CD4-positive, alpha-beta T cell (primary cell): ENCODE measurements around the gene PRDM7. TPM values are rescaled to one million over a fixed set of nuclear protein-coding genes. Genes with fewer than 3 reads are reported as not detected.
A peak's percentile ranks its signal among the peaks of the same experiment; 100 is the strongest.

Experiments
- ATAC-seq: fragments of 200-7000 bp; cut with Tn5 transposase; one replicate; pipeline ENCODE4 v1.10.0; 2022; ENCODE audit warnings: mild to moderate bottlenecking; ENCODE audit not compliant: poor library complexity
- CTCF ChIA-PET: fragments of 350-600 bp; sonication (Branson Sonifier 250); formaldehyde crosslinking; loops from one replicate; lab custom pipeline; 2021; ENCODE audit warnings: antibody characterized with exemption, inconsistent platforms; lab: Charles Lee
- POLR2A ChIA-PET: fragments of 350-600 bp; sonication (Branson Sonifier 250); formaldehyde crosslinking; loops from one replicate; lab custom pipeline; 2021; ENCODE audit warnings: antibody characterized with exemption, inconsistent platforms; lab: Charles Lee
- DNase-seq, 14 experiments: peaks; one replicate each; pipeline ENCODE4 v3.0.0-alpha.2; 2013 to 2020; ENCODE audit warnings: mixed read lengths in 2 of 14
- H3K27ac ChIP-seq, 2 donors: one replicate each; pipeline versions ENCODE4 v1.5.1 to v1.7.0; 2013; ENCODE audit warnings: low read length in 2 of 2, low read depth in 1 of 2, mild to moderate bottlenecking in 1 of 2
- H3K27me3 ChIP-seq, 2 experiments: 1 replicate in 1 of 2; 2 replicates in 1 of 2; pipeline versions ENCODE4 v1.6.1 to v1.7.0; 2013; ENCODE audit warnings: low read length in 2 of 2, control low read depth in 1 of 2, mild to moderate bottlenecking in 1 of 2, moderate library complexity in 1 of 2; ENCODE audit not compliant: insufficient read depth in 2 of 2, control insufficient read depth in 1 of 2
- H3K36me3 ChIP-seq: one replicate; pipeline ENCODE4 v1.6.1; 2013; ENCODE audit warnings: low read length, control low read depth; ENCODE audit not compliant: insufficient read depth
- H3K4me1 ChIP-seq: one replicate; pipeline ENCODE4 v1.6.1; 2013; ENCODE audit warnings: low read length, control low read depth; ENCODE audit not compliant: insufficient read depth
- H3K4me3 ChIP-seq: one replicate; pipeline ENCODE4 v1.5.1; 2013; ENCODE audit warnings: mild to moderate bottlenecking, low read length, moderate library complexity
- H3K9me3 ChIP-seq, 2 experiments: 1 replicate in 1 of 2; 2 replicates in 1 of 2; pipeline versions ENCODE4 v1.6.1 to v1.7.0; 2013; ENCODE audit warnings: low read length in 2 of 2, mild to moderate bottlenecking in 2 of 2, control low read depth in 1 of 2, moderate library complexity in 1 of 2; ENCODE audit not compliant: control insufficient read depth in 1 of 2, insufficient read depth in 1 of 2
- H3K27ac Mint-ChIP-seq: one replicate; pipeline ENCODE4 v1.8.0; 2020; ENCODE audit warnings: mixed read lengths
- H3K27me3 Mint-ChIP-seq: one replicate; pipeline ENCODE4 v1.8.0; 2021; ENCODE audit warnings: mixed read lengths
- H3K36me3 Mint-ChIP-seq: one replicate; pipeline ENCODE4 v1.8.0; 2021; ENCODE audit warnings: low read depth, mixed read lengths
- H3K4me1 Mint-ChIP-seq: one replicate; pipeline ENCODE4 v1.8.0; 2021; ENCODE audit warnings: low read depth, mixed read lengths
- H3K4me3 Mint-ChIP-seq: one replicate; pipeline ENCODE4 v1.8.0; 2020; ENCODE audit warnings: mild to moderate bottlenecking, mixed read lengths
- H3K9me3 Mint-ChIP-seq: one replicate; pipeline ENCODE4 v1.8.0; 2020; ENCODE audit warnings: mixed read lengths
- intact Hi-C, 2 experiments: fragments of 100-400 bp; cut with DNase I in 1 of 2; cut with micrococcal nuclease in 1 of 2; formaldehyde crosslinking; loops; one replicate each; pipeline versions ENCODE4 v1.15.1 to v1.9.0; 2023 to 2025; cut with DNase I, micrococcal nuclease
- total RNA-seq, 174 experiments: library from RNA in 2 of 174; stranded (reverse) in 2 of 174; gene quantifications; one replicate each; pipeline ENCODE4 v1.2.3 and lab custom pipeline; 2021 to 2026
- TF ChIP-seq, protein P1 (sequence below): fragments of 200-600 bp; IDR thresholded peaks from one replicate; pipeline ENCODE4 v1.8.0; 2022; ENCODE audit warnings: antibody characterized with exemption, mild to moderate bottlenecking

PRDM7 gene
- total RNA-seq, 2 experiments from 2014 or later, result not detected

DNA sequence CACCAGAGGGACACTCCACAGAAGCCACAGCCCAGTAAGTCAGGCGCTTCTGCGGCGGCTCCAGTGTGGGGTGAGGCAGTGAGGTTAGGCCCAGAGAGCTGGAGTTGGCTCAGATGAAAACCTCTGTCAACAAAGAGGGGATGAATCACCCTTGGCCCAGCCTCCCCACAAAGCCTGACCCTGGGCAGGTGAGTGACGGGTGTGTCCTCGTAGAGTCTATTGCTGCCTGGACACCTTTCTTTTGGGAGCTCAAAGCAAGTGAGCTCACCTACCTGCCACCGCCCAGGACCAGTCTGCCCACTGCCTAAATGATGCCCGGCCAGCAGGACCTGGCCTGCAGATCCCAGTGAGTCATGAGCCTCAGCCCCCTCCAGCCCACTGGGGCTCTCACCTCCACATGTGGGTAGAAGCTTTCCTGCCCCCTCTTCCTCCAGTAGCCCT is 33.0 kb downstream of the PRDM7 start:
- Mint-ChIP-seq H3K9me3 (no peaks in the 10 kb centered on the region), H3K4me1 (peaks cover 17% of the 10 kb centered on the region), H3K4me3 (no peak overlapping the region), H3K27me3 (peaks cover 16% of the 10 kb centered on the region), H3K36me3 (peaks cover 10% of the 10 kb centered on the region), H3K27ac (no peak overlapping the region)
- TF ChIP-seq, protein P1, sequence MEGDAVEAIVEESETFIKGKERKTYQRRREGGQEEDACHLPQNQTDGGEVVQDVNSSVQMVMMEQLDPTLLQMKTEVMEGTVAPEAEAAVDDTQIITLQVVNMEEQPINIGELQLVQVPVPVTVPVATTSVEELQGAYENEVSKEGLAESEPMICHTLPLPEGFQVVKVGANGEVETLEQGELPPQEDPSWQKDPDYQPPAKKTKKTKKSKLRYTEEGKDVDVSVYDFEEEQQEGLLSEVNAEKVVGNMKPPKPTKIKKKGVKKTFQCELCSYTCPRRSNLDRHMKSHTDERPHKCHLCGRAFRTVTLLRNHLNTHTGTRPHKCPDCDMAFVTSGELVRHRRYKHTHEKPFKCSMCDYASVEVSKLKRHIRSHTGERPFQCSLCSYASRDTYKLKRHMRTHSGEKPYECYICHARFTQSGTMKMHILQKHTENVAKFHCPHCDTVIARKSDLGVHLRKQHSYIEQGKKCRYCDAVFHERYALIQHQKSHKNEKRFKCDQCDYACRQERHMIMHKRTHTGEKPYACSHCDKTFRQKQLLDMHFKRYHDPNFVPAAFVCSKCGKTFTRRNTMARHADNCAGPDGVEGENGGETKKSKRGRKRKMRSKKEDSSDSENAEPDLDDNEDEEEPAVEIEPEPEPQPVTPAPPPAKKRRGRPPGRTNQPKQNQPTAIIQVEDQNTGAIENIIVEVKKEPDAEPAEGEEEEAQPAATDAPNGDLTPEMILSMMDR, result no peak
- DNase-seq (peak in 1 of 14 experiments; percentile 11), ATAC-seq (no peak)
- H3K4me1 ChIP-seq, result peaks cover 16% of the 10 kb centered on the region
- POLR2A ChIA-PET, result no interaction called here
- H3K27ac ChIP-seq, result no peak overlapping the region
- peaks cover 2% of the 10 kb centered on the region for H3K36me3 ChIP-seq
- H3K27me3 ChIP-seq, result peaks cover 10 to 13% of the 10 kb centered on the region in 2 experiments
- H3K4me3 ChIP-seq, result no peak overlapping the region
- CTCF ChIA-PET, result no interaction called here
- intact Hi-C loops, result no loop called here
- peaks cover 0 to 7% of the 10 kb centered on the region in 2 experiments for H3K9me3 ChIP-seq

DNA sequence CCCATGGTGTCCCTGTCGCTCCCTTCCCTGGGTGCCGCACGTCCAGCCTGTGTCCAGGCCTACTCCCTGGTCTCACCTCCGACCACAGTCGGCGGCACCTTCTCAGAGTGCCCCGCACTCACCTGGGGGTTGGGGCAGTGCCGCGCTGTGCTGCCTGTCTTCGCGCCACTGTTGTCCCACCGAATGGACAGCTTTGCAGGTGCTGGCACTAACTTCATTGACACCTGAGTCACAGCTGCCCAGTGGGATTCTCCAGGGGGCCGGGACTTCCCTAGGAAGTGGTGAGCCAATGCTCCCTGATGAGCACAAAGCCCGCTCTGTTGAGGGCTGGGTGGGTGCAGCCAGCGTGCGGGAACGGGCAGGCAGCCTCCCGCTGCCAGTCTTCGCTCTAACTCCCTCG is 33.6 kb downstream of the PRDM7 start:
- no peak for ATAC-seq
- H3K27ac Mint-ChIP-seq, result no peak overlapping the region
- intact Hi-C loops, result no loop called here

DNA sequence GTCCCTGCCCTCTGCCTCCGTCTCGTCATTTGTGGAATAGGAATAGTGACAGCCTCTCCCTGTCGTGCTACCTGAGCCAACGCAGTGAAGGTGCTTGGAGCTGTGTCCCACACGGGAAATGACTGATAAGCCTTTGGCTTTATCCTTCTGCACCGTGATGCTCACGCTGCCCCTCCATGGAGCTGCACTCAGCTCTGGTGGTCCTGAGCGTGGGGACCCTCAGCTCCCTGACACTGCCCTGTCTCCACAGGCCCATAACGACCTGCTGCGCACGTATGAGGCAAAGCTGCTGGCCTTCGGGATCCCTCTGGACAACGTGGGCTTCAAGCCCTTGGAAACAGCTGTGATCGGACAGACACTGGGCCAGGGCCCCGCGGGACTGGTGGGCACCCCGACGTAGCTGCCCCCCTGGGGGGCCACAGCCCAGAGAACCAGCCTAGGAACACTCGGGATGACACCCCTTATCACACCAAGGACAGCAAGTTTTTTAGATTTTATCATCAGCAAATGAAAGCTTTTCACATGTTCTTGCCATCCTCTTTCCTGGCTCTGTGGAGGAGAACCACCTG is 34.1 kb downstream of the PRDM7 start:
- H3K36me3 ChIP-seq, result peaks cover 5% of the 10 kb centered on the region
- ChIA-PET POLR2A (no interaction called here), CTCF (no interaction called here)
- ATAC-seq (no peak), DNase-seq (peak in 1 of 14 experiments; percentile 11)
- TF ChIP-seq, protein P1, result no peak
- H3K27me3 ChIP-seq, result peaks cover 10 to 13% of the 10 kb centered on the region in 2 experiments
- peaks cover 6% of the 10 kb centered on the region for H3K4me1 Mint-ChIP-seq
- H3K4me3 ChIP-seq, result no peak overlapping the region
- no peak overlapping the region for H3K4me3 Mint-ChIP-seq
- H3K36me3 Mint-ChIP-seq, result peaks cover 10% of the 10 kb centered on the region
- H3K27me3 Mint-ChIP-seq, result peaks cover 14% of the 10 kb centered on the region
- H3K27ac Mint-ChIP-seq, result no peak overlapping the region
- H3K27ac ChIP-seq, result no peak overlapping the region
- peaks cover 0 to 7% of the 10 kb centered on the region in 2 experiments for H3K9me3 ChIP-seq
- peaks cover 16% of the 10 kb centered on the region for H3K4me1 ChIP-seq
- no peaks in the 10 kb centered on the region for H3K9me3 Mint-ChIP-seq
- intact Hi-C loops, result no loop called here

More for the DNA sequence above, 33.6 kb downstream of the PRDM7 start:
- peaks cover 16% of the 10 kb centered on the region for H3K27me3 Mint-ChIP-seq
- H3K4me3 Mint-ChIP-seq, result no peak overlapping the region
- ChIA-PET POLR2A (no interaction called here), CTCF (no interaction called here)
- DNase-seq, result peak in 1 of 14 experiments; percentile 7
- H3K9me3 Mint-ChIP-seq, result no peaks in the 10 kb centered on the region
- Histone ChIP-seq H3K27me3 (peaks cover 10 to 13% of the 10 kb centered on the region in 2 experiments), H3K4me3 (no peak overlapping the region), H3K36me3 (peaks cover 2% of the 10 kb centered on the region), H3K9me3 (peaks cover 0 to 7% of the 10 kb centered on the region in 2 experiments), H3K4me1 (peaks cover 16% of the 10 kb centered on the region), H3K27ac (no peak overlapping the region)
- H3K4me1 Mint-ChIP-seq, result peaks cover 11% of the 10 kb centered on the region
- peaks cover 10% of the 10 kb centered on the region for H3K36me3 Mint-ChIP-seq
- TF ChIP-seq, protein P1, result no peak
